ENCODE measurements around the gene SLC22A23.

The SLC22A23 gene

GRCh38 chr6:3299221-3299620 lies 157.6 kb downstream of the SLC22A23 start:
- no peak overlapping the region for H3K4me3 ChIP-seq (ENCODE audit: low read length)
- DNase-seq (ENCODE audit: low read depth, low spot score), result no peak

GRCh38 chr6:3297909-3298308 lies 158.9 kb downstream of the SLC22A23 start:
- no peak for DNase-seq (ENCODE audit: low read depth, low spot score)
- H3K4me3 ChIP-seq (ENCODE audit: low read length), result no peak overlapping the region

GRCh38 chr6:3297006-3297405 lies 159.8 kb downstream of the SLC22A23 start:
- DNase-seq (ENCODE audit: low read depth, low spot score), result no peak
- H3K4me3 ChIP-seq (ENCODE audit: low read length), result no peak overlapping the region

- no peak overlapping the region for H3K4me3 ChIP-seq (ENCODE audit: low read length)
- no peak for DNase-seq (ENCODE audit: low read depth, low spot score)
These were observed 160.3 kb downstream of the SLC22A23 start for GRCh38 chr6:3296537-3296936.

GRCh38 chr6:3296078-3296477 lies 160.8 kb downstream of the SLC22A23 start:
- DNase-seq (ENCODE audit: low read depth, low spot score), result no peak

GRCh38 chr6:3294921-3295871 lies 161.7 kb downstream of the SLC22A23 start:
- H3K4me3 ChIP-seq (ENCODE audit: low read length), result no peak overlapping the region
- no peak for DNase-seq (ENCODE audit: low read depth, low spot score)

More at GRCh38 chr6:3296078-3296477, 160.8 kb downstream of the SLC22A23 start:
- no peak overlapping the region for H3K4me3 ChIP-seq (ENCODE audit: low read length)

GRCh38 chr6:3294396-3294795 lies 162.5 kb downstream of the SLC22A23 start:
- no peak for DNase-seq (ENCODE audit: low read depth, low spot score)
- no peak overlapping the region for H3K4me3 ChIP-seq (ENCODE audit: low read length)

GRCh38 chr6:3293271-3294155 lies 163.3 kb downstream of the SLC22A23 start:
- no peak for DNase-seq (ENCODE audit: low read depth, low spot score)
- H3K4me3 ChIP-seq (ENCODE audit: low read length), result no peak overlapping the region

- no peak overlapping the region for H3K4me3 ChIP-seq (ENCODE audit: low read length)
- DNase-seq (ENCODE audit: low read depth, low spot score), result no peak
These were observed 164.2 kb downstream of the SLC22A23 start for GRCh38 chr6:3292431-3293197.

GRCh38 chr6:3291987-3292386 lies 164.9 kb downstream of the SLC22A23 start:
- DNase-seq (ENCODE audit: low read depth, low spot score), result no peak
- H3K4me3 ChIP-seq (ENCODE audit: low read length), result no peak overlapping the region

- no peak overlapping the region for H3K4me3 ChIP-seq (ENCODE audit: low read length)
- no peak for DNase-seq (ENCODE audit: low read depth, low spot score)
These were observed 165.5 kb downstream of the SLC22A23 start for GRCh38 chr6:3291346-3291745.

- DNase-seq (ENCODE audit: low read depth, low spot score), result no peak
- no peak overlapping the region for H3K4me3 ChIP-seq (ENCODE audit: low read length)
These were observed 166.0 kb downstream of the SLC22A23 start for GRCh38 chr6:3290931-3291211.

- no peak overlapping the region for H3K4me3 ChIP-seq (ENCODE audit: low read length)
- DNase-seq (ENCODE audit: low read depth, low spot score), result no peak
These were observed 166.5 kb downstream of the SLC22A23 start for GRCh38 chr6:3290149-3290930.

- H3K4me3 ChIP-seq (ENCODE audit: low read length), result no peak overlapping the region
- DNase-seq (ENCODE audit: low read depth, low spot score), result no peak
These were observed 167.2 kb downstream of the SLC22A23 start for GRCh38 chr6:3289664-3290055.

GRCh38 chr6:3288711-3289663 lies 167.9 kb downstream of the SLC22A23 start:
- H3K4me3 ChIP-seq (ENCODE audit: low read length), result no peak overlapping the region
- no peak for DNase-seq (ENCODE audit: low read depth, low spot score)

- DNase-seq (ENCODE audit: low read depth, low spot score), result no peak
- H3K4me3 ChIP-seq (ENCODE audit: low read length), result no peak overlapping the region
These were observed 168.7 kb downstream of the SLC22A23 start for GRCh38 chr6:3287976-3288707.

GRCh38 chr6:3287308-3287707 lies 169.5 kb downstream of the SLC22A23 start:
- DNase-seq (ENCODE audit: low read depth, low spot score), result no peak
- no peak overlapping the region for H3K4me3 ChIP-seq (ENCODE audit: low read length)

Measured in Jurkat, Clone E6-1 (cell line).